ENCODE data around the gene MDGA2. TPM values are rescaled to one million over a fixed set of nuclear protein-coding genes. Genes with fewer than 3 reads are reported as not detected.

Gene MDGA2
- total RNA-seq, 1 experiment from 2014 or later = not detected

- no peak overlapping the region for H3K4me3 ChIP-seq (replicated peaks in 1 of 2; ENCODE audit: low read depth in 1 of 2, low read length in 2 of 2)
- no peaks in the 10 kb centered on the region for H3K27me3 ChIP-seq (ENCODE audit: insufficient read depth, low read length)
- intact Hi-C loops (cut with micrococcal nuclease) = no loop called here
- no peaks in the 10 kb centered on the region for H3K9me2 ChIP-seq (ENCODE audit: insufficient read depth)
- DNase-seq (ENCODE audit: low read depth, low spot score) (no peak), ATAC-seq (no peak)
- POLR2A ChIA-PET = no interaction called here
- H3K4me2 ChIP-seq (ENCODE audit: low read length) = no peak overlapping the region
- no TSS peak for BruUV-seq (replicated peaks)
- H3K9ac ChIP-seq (ENCODE audit: low read length) = no peak overlapping the region
- RAD21 ChIA-PET (ENCODE audit: low non-redundant PET in 1 of 2, low total read pairs in 2 of 2, uncharacterized antibody in 2 of 2, unreplicated experiment in 2 of 2) = no interaction called here
- H3K27ac ChIP-seq (ENCODE audit: low read depth, low read length) = no peak overlapping the region
- CTCF ChIA-PET = no interaction called here
- no peaks in the 10 kb centered on the region for H3K79me2 ChIP-seq (ENCODE audit: insufficient read depth, low read length)
- H3K36me3 ChIP-seq (ENCODE audit: control insufficient read depth in 1 of 2, insufficient read depth in 2 of 2, low read length in 2 of 2) = no peaks in the 10 kb centered on the region
- no peaks in the 10 kb centered on the region for H3K9me3 ChIP-seq (ENCODE audit: control insufficient read depth in 1 of 2, insufficient read depth in 1 of 2, low read depth in 1 of 2, low read length in 2 of 2)
- H2AFZ ChIP-seq (ENCODE audit: low read depth, low read length, poor library complexity, severe bottlenecking) = no peak overlapping the region
- no peaks in the 10 kb centered on the region for H4K20me1 ChIP-seq (ENCODE audit: insufficient read depth)
- no peaks in the 10 kb centered on the region for H3K4me1 ChIP-seq (ENCODE audit: control insufficient read depth in 1 of 2, insufficient read depth in 2 of 2, low read length in 2 of 2)
- TF ChIP-seq POLR2AphosphoS5 (IDR thresholded peaks at IDR 0.05; ENCODE audit: low read depth, low read length) (no peak), CEBPB (IDR thresholded peaks at IDR 0.05; ENCODE audit: low read depth) (no peak), SRF (IDR thresholded peaks at IDR 0.05; ENCODE audit: low read depth) (no peak), SIN3A (IDR thresholded peaks at IDR 0.05; ENCODE audit: low read depth) (no peak), REST (IDR thresholded peaks at IDR 0.05; ENCODE audit: low read depth) (no peak), TCF7L2 (IDR thresholded peaks at IDR 0.05; ENCODE audit: borderline replicate concordance, extremely low read depth, insufficient read depth, insufficient read length) (no peak), ZFX (IDR thresholded peaks at IDR 0.05) (no peak), ATF3 (IDR thresholded peaks at IDR 0.05) (no peak)
These were observed 204.3 kb downstream of the MDGA2 start for GRCh38 chr14:47471075-47471474.
